Measurements from ENCODE around the gene SUSD1. TPM values are rescaled to one million over a fixed set of nuclear protein-coding genes. Genes with fewer than 3 reads are reported as not detected.
"Not testable (repeated sequence)": the region's sequence is repeated elsewhere in the genome, so short reads cannot be mapped to it uniquely, and the experiment has no call there.

Gene SUSD1
- total and polyA plus RNA-seq, 9 of the 15 experiments (the other 6 are each of a cell fraction or from before 2014, with no cell fraction given): 10.9 to 44.4 (median 36.1) TPM

DNA sequence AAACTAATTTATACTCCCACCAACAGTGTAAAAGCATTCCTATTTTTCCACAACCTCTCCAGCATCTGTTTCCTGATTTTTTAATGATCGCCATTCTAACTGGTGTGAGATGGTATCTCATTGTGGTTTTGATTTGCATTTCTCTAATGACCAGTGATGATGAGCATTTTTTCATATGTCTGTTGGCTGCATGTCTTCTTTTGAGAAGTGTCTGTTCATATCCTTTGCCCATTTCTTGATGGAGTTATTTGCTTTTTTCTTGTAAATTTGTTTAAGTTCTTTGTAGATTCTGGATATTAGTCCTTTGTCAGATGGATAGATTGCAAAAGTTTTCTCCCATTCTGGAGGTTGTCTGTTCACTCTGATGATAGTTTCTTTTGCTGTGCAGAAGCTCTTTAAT is 15.2 kb upstream of the SUSD1 start:
- POLR2A ChIA-PET; ATAC-seq; BruUV-seq (replicated peaks): not testable (repeated sequence)

More for the DNA sequence above, 15.2 kb upstream of the SUSD1 start:
- H3K9me1 ChIP-seq (ENCODE audit: control insufficient read depth, insufficient read depth, low read length); intact Hi-C loops (cut with micrococcal nuclease); DNase-seq (ENCODE audit: extremely low read depth in 1 of 4, low spot score in 3 of 4); FAIRE-seq; H3K36me3 ChIP-seq (ENCODE audit: control insufficient read depth, insufficient read depth, low read length); H3K79me2 ChIP-seq (ENCODE audit: control insufficient read depth, insufficient read depth, low read length); H3K27me3 ChIP-seq (ENCODE audit: control insufficient read depth in 2 of 2, insufficient read depth in 2 of 2, low read length in 2 of 2); H4K20me1 ChIP-seq (replicated peaks; ENCODE audit: control insufficient read depth, insufficient read depth, low read length); H3K27ac ChIP-seq (ENCODE audit: extremely low read depth, low read depth, low read length); CTCF ChIA-PET (ENCODE audit: low intra/inter-chr PET ratio); H3K4me2 ChIP-seq (ENCODE audit: insufficient read depth, low read length); in situ Hi-C loops (cut with MboI); H3K4me3 ChIP-seq; H3K9ac ChIP-seq (ENCODE audit: insufficient read depth in 1 of 2, low read depth in 2 of 2, low read length in 2 of 2); H2AFZ ChIP-seq (ENCODE audit: low read depth, low read length); H3K9me3 ChIP-seq (replicated peaks; ENCODE audit: control insufficient read depth, insufficient read depth, low read depth, low read length): not testable (repeated sequence)
- peaks cover 3 to 21% of the 10 kb centered on the region in 2 experiments; a peak in 4 of 5 replicates for H3K4me1 ChIP-seq (replicated peaks in 1 of 2; ENCODE audit: control insufficient read depth in 2 of 2, insufficient read depth in 2 of 2, low read length in 2 of 2)
- TF ChIP-seq, protein P1, sequence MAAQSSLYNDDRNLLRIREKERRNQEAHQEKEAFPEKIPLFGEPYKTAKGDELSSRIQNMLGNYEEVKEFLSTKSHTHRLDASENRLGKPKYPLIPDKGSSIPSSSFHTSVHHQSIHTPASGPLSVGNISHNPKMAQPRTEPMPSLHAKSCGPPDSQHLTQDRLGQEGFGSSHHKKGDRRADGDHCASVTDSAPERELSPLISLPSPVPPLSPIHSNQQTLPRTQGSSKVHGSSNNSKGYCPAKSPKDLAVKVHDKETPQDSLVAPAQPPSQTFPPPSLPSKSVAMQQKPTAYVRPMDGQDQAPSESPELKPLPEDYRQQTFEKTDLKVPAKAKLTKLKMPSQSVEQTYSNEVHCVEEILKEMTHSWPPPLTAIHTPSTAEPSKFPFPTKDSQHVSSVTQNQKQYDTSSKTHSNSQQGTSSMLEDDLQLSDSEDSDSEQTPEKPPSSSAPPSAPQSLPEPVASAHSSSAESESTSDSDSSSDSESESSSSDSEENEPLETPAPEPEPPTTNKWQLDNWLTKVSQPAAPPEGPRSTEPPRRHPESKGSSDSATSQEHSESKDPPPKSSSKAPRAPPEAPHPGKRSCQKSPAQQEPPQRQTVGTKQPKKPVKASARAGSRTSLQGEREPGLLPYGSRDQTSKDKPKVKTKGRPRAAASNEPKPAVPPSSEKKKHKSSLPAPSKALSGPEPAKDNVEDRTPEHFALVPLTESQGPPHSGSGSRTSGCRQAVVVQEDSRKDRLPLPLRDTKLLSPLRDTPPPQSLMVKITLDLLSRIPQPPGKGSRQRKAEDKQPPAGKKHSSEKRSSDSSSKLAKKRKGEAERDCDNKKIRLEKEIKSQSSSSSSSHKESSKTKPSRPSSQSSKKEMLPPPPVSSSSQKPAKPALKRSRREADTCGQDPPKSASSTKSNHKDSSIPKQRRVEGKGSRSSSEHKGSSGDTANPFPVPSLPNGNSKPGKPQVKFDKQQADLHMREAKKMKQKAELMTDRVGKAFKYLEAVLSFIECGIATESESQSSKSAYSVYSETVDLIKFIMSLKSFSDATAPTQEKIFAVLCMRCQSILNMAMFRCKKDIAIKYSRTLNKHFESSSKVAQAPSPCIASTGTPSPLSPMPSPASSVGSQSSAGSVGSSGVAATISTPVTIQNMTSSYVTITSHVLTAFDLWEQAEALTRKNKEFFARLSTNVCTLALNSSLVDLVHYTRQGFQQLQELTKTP (IDR thresholded peaks at IDR 0.05; ENCODE audit: low read depth in 1 of 2, partially characterized antibody in 2 of 2): peak in 1 of 2 experiments; percentile 91
- WGBS (ENCODE audit: insufficient coverage, low coverage, missing lambda C conversion rate): 70% methylated on average over 1 of the region's 1 CpG

Data from K562 (cell line).